Stimulated activated CD8-positive, alpha-beta memory T cell treated with anti-CD3 and anti-CD28 coated beads, Interleukin-7, amount 100 ng/mL, for 1 hour (primary cell): Measurements from ENCODE around the gene SEMA4A.
"Not testable (repeated sequence)": the region's sequence is repeated elsewhere in the genome, so short reads cannot be mapped to it uniquely, and the experiment has no call there.

Experiments
- DNase-seq, 2 donors: peaks; one replicate each; pipeline ENCODE4 v3.0.0-alpha.2; 2020; ENCODE audit warnings: low read depth in 2 of 2

SEMA4A gene

DNA sequence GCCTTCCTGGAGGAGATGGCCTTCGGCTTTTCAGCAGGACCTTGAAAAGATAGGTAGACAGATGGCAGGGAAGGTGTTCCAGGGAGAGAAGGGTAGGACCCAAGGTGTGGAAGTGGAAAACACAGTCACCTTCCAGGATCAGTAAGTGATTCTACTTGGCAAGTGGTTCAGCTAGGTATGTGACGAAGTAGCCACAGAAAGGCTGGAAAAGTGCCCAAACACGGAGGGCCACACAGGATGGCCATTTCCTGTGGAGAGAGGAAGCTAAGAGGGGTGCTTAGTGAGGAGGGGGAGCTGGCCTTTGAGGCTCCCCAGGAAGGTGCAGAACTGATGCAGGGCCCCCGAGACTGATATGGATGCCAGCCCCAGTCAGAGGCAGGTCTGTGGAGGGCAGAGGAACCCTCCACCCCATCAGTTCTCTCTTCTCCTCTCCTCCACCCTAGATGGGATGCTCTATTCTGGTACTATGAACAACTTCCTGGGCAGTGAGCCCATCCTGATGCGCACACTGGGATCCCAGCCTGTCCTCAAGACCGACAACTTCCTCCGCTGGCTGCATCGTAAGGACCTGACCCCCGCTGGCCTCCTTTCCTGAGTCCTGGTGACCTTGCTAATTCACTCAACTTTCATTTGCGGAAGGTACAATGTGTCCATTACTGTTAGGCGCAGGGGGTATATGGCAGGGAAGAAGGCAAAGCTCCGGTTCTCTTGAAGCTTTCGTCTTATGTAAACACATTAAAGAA, 6.8 kb downstream of the SEMA4A start:
- DNase-seq = no peak

DNA sequence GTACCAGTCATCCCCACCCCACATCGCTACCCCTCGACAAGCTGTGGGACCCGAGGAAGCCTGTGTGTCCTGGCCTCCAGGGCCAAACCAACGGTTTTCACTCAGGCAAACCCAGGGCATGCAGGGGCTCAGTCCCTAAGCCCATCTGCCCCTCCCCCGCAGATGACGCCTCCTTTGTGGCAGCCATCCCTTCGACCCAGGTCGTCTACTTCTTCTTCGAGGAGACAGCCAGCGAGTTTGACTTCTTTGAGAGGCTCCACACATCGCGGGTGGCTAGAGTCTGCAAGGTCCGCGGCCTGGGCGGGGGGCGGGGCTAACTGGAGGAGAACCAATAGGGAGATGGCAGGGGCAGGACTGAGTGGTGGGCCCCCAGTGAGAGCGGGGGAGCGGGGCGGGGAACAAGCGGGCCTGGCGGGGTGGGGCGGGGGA, 7.4 kb downstream of the SEMA4A start:
- DNase-seq = peak; percentile 24 to 38

DNA sequence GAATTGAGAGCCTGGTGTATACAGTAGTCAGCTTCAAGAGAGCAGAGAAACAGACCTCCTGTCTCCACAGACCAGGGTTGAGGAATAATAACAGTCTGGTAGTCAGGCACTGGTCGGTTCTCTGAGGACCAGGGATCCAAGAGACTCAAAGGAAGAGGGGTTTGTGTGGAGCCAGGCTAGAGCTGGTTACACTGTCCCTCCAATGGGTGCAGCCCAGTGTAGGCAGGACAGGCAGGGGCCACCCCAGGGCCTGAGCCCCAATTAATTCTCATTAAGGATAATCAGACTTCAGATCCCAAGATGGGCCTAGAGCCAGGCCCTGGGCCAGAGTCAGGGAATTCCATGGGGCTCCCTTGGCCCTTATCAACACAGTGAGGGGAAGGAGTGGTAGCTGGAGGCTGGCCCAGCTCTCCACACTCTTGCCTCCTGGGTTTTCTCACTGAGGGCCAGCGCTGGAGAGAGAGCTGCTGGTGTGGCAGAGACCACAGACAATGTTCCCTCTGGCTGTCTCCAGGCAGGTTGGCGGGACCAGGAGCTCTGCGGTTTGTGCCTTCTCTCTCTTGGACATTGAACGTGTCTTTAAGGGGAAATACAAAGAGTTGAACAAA, 9.1 kb downstream of the SEMA4A start:
- DNase-seq = no peak

DNA sequence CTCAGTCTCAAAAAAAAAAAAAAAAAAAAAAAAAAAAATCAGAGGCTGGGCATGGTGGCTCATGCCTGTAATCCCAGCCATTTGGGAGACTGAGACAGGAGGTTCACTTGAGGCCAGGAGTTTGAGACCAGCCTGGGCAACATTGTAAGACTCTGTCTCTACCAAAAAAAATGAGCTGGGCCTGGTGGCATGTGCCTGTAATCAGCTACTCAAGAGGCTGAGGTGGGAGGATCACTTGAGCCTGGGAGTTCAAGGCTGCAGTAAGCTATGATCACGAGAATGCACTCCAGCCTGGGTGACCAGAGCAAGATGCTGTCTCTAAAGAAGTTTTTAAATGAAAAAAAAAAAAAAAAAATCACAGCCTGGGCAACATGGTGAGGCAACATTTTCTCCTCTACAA, 10.3 kb downstream of the SEMA4A start:
- DNase-seq = no peak

DNA sequence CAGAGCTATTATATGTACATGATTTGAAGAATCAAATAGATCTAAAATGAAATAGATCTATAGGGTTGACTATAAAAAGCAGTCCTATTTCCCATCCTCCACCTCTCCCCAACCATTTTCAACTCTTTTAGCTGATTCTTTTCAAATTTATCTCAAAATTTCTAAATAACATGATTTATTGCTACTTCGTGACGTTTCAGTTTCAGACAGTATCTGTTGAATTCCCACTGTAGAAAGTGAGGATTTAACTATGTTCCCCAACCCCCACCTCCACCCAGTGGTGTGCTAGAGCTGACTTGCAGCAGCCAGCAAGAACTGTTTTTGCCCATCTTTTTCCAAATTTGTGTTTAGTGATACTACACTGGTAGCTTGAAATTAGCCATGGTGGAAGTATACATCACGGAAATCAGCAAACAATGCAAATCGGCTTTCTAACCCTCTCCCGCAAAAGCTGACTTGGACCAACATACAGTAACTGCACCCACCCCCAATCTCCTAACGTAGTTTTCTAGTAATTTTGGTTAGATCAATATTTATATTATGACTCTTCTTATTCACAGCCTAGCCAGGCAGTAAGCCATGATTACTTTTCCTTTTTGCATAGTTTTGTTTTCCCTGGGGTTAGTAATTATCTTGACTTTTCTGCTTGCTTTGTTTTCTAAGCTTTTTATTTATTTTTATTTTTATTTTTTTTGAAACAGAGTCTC, 10.9 kb downstream of the SEMA4A start:
- DNase-seq = no peak

DNA sequence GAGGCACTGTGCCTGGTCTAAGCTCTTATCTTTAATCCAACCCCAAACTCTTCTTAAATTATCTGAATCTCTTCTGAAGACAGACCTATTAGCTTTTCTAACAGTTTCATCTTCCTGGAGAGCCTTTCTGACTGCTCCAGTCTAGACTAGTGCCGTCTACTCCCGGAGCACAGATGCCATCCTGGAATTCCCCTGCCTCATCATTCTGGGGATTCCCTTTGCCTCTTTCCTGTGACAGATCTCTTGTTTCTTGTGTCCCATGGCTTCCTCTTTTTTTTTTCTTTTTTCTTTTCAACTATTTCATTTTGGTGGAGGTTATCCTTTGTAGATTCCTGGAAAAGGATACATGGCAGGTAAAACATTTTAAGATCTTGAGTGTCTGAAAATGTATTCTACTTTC, 11.7 kb downstream of the SEMA4A start:
- no peak for DNase-seq

DNA sequence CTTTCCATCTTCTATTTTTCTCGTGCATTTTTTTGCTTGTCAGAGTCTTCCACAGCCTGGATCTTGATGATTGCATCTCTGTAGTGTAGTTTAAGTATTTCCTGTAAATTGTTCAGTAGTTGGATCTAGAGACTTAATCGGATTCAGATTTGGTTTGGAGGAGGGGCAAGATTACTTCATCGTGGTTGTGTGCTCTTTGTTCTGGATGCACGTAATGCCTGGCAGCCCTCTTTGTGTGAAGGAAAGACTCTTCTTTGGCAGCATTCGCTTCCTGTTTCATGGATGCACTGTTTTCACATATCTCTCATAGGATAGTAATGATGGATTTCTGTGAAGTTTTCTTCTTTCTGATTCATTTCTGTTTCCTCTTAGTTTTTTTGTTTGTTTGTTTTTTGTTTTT, 14.2 kb downstream of the SEMA4A start:
- no peak for DNase-seq

DNA sequence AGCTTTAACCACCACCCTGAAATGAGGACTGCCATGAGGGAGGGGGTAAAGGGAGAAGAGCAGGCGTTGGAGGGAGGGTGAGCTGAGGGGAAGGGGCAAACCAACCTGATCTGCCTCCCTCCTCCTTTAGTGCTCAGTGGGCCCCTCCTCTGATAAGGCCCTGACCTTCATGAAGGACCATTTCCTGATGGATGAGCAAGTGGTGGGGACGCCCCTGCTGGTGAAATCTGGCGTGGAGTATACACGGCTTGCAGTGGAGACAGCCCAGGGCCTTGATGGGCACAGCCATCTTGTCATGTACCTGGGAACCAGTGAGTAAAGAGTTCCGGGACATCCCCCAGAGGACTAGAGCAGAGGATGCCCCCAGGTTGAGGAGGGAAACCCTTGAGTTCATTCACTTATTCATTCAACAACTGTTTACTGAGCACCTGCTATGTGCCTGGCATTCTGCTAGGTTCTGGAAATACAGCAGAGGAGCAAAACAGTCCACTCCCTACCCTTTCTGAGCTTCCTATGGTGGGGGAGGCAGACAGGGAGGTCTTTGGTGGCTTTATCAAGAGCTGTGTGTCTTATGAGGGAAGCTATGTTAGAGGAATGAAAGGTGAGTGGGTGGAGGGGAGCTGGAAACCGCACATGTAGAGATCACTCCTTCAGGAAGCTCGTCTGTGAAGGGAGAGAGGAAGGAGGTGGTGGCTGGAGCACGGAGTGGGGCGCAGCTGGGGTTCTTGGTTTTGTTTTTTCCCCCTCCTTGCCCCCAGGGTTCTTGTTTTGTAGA, 19.5 kb downstream of the SEMA4A start:
- DNase-seq = no peak

DNA sequence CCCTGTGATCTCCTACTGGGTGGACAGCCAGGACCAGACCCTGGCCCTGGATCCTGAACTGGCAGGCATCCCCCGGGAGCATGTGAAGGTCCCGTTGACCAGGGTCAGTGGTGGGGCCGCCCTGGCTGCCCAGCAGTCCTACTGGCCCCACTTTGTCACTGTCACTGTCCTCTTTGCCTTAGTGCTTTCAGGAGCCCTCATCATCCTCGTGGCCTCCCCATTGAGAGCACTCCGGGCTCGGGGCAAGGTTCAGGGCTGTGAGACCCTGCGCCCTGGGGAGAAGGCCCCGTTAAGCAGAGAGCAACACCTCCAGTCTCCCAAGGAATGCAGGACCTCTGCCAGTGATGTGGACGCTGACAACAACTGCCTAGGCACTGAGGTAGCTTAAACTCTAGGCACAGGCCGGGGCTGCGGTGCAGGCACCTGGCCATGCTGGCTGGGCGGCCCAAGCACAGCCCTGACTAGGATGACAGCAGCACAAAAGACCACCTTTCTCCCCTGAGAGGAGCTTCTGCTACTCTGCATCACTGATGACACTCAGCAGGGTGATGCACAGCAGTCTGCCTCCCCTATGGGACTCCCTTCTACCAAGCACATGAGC, 23.3 kb downstream of the SEMA4A start:
- DNase-seq = no peak

DNA sequence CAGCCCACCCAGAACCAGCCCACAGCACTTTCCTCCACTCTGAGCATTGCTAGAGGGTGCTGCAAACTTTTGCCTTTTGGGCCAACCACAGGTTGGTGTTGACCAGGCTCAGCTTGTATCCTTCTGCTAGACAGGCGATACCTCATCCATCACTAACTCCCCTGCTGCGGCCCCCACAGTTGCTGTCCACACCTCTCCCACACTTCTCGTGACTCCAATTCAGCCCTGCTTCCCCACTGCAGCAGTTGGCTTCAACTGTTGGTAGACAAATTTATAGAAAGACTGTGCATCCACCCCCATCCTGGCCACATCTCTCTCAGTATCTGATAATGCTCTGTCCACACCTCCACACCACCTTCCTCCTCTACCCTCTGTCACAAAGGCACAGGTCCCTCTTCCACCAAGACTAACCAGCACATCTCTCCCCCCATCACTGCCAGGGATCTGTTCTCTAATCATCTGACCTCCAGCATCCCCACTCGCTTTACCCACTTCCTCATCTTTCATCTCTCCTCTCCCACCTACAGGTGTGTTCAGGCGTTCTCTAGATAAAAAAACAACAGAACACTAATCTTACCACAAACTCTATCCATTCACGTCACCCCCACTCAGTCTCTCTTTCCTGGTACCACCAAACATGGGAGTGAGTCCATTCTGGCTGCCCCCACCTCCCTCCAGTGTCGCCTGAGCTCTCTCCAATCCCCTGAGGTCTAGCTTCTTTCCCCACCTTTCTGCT, 24.7 kb downstream of the SEMA4A start:
- DNase-seq = no peak

DNA sequence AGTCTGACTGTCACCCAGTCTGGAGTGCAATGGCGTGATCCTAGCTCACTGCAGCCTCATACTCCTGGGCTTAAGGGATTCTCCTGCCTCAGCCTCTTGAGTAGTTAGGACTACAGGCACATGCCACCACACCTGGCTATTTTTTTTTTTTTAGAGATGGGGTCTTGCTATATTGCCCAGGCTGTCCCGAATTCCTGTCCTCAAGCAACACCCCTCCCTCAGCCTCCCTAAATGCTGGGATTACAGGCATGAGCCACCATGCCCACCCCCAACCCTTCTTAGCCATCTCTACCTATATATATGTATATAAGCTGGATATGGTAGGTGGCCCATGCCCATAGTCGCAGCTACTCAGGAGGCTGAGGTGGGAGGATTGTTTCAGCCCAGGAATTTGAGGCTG, 27.1 kb downstream of the SEMA4A start:
- no peak for DNase-seq

DNA sequence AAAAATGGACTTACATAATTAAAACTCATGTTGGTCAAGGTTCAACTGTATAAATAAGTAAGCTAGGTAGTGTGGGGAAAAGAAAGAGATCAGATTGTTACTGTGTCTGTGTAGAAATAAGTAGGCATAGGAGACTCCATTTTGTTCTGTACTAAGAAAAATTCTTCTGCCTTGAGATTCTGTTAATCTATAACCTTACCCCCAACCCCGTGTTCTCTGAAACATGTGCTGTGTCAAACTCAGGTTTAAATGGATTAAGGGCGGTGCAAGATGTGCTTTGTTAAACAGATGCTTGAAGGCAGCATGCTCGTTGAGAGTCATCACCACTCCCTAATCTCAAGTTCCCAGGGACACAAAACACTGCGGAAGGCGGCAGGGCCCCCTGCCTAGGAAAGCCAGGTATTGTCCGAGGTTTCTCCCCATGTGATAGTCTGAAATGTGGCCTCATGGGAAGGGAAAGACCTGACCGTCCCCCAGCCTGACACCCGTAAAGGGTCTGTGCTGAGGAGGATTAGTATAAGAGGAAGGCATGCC, 28.1 kb downstream of the SEMA4A start:
- DNase-seq = not testable (repeated sequence)

DNA sequence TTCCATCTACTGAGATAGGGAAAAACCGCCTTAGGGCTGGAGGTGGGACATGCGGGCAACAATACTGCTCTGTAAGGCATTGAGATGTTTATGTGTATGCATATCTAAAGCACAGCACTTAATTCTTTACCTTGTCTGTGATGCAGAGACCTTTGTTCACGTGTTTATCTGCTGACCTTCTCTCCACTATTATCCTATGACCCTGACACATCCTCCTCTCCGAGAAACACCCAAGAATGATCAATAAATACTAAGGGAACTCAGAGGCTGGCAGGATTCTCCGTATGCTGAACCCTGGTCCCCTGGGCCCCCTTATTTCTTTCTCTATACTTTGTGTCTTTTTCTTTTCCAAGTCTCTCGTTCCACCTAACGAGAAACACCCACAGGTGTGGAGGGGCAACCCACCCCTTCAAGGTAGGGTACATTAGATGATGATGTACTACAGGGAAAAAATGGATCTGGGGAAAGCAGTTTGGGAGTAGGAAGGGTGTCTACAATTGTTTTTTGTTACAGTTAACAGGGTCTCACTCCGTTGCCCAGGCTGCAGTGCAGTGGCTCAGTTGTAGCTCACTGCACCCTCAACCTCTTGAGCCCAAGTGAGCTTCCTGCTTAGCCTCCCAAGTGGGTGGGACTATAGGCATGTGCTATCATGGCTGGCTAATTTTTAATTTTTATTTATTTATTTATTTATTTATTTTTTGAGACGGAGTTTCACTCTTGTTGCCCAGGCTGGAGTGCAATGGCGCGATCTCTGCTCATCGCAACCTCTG, 28.8 kb downstream of the SEMA4A start:
- not testable (repeated sequence) for DNase-seq

DNA sequence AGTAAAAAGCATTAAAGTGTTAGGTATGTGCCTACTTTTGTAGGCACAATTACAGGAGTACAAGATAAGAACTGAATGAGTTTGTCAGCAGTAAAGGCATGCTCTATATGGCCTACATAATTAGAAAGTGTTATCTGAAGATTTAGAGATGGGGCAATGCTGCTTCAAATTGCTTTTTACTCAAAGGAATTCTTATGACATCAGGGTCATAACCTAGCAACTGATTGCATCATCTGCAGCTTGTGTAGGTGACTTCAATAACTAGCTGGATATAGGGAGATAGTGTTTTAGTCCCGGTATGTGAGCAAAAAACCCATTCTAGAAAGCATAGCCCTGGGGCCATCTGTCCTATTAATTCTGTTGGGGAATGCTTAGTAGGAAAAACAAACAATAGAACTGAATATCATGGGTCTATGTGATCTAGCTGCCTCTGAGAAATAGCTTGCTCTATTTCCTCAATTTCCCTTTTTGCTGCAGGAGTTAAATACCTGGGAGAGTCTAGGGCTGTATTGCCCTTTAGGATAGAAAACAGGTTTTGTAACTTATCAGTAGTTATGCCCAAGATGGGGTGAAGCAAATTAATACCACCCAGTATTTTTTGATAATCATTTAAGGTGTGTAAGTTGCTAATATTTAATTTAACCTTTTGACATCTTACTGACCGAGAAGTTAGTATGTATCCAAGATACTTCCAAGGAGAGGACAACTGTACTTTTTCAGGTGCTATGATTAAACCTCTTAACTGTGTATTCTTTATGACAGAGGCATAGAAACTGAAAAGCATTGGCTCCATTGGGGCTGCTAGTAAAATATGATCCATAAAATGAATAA, 33.2 kb downstream of the SEMA4A start:
- DNase-seq = not testable (repeated sequence)

DNA sequence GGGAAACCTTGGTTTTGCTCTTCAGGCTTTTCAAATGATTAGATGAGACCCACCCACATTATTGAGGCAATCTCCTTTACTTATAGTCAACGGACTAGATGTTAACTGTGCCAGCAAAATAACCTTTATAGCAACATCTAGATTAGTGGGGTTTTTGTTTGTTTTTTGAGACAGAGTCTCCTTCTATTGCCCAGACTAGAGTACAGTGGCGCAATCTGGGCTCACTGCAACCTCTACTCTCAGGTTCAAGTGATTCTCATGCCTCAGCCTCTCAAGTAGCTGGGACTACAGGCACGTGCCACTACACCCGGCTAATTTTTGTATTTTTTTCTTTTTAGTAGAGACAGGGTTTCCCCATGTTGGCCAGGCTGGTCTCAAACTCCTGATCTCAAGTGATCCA, 36.9 kb downstream of the SEMA4A start:
- not testable (repeated sequence) for DNase-seq

DNA sequence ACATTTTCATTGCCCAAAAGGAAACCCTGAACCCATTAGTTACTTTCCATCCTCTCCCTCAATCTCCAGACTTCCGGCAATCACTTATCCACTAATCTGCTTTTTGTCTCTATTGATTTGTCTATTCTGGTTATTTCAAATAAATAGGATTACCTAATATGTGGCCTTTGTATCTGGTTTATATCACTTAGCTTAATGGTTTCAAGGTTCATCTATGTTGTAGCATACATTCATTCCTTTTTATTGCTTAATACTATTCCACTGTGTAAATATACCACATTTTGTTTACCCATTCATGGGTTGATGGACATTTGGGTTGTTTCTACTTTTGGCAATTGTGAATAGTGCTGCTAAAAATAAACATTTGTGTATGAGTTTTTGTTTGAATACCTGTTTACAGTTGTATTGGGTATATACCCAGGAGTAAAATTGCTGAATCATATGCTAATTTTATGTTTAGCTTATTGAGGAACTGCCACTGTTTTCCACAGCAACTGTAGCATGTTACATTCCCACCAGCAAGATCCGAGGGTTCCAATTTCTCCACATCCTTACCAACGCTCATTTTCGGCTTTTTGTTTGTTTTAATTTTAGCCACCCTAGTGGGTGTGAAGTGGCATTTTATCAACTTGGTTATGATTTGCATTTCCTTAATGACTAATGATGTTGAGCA, 38.0 kb downstream of the SEMA4A start:
- DNase-seq = no peak

DNA sequence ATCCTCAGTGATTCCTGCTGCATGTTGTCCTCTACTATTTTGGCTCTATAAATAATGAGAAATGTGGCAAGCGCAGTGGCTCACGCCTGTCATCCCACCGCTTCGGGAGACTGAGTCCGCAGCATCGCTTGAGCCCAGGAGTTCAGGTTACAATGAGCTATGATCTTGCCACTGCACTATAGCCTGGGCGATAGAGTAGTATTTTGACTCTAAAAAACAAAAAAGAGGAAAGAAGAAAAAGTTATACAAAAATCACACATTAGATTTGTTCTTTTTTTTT, 39.8 kb downstream of the SEMA4A start:
- no peak for DNase-seq

DNA sequence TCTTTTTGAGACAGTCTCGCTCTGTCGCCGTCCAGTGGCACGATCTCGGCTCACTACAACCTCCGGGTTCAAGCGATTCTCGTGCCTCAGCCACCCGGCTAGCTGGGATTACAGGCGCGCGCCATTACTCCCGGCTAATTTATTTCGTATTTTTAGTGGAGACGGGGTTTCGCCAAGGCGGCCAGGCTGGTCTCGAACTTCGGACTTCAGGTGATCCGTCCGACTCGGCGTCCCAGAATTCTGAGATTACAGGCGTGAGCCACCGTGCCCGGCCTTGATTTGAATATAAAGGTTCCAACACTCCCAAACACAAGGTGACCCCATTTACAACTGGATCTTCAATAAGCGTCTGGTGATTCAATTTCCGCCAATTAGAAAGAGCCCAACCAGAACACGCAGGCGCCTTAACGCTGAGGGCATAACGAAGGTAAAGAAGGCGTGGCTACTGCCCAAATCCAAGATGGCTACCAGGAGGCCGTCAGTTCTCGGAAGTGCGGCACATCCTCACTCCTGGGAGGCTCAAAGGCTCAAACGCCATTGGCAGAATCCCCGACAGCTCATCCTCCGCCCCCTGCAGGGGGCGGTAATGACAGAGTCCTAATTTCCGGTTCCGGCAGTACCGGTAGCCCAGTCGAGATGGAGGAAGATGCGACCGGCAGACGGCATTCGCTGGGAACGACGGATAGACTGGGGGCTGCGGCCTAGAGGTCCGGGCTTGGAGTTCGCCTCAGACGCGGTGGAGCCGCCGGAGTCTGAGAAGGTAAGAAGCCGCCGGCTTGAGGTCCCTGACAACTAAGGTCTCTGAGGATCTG, 40.3 kb downstream of the SEMA4A start, which contains the start of gene SLC25A44:
Gene SLC25A44 (plus strand): TSS at position 617 of the 812 bp plus-strand sequence. CDS start 5,744 bp downstream, outside the sequence.
- DNase-seq = peak; percentile 88 to 94
